Loucy (cell line): ENCODE measurements around the gene LKAAEAR1.

ENCODE experiments used
- EZH2phosphoT487 ChIP-seq: fragments of 200-600 bp; IDR thresholded peaks from 2 replicates; pipeline ENCODE4 v1.6.1; 2018; ENCODE audit warnings: antibody characterized with exemption, mild to moderate bottlenecking, moderate library complexity, borderline replicate concordance
- TF ChIP-seq, protein P1 (sequence below): fragments of 200-600 bp; sonication (generic); conservative IDR thresholded peaks from 2 replicates; pipeline ENCODE4 v1.5.1; 2014; ENCODE audit warnings: mild to moderate bottlenecking, antibody characterized with exemption, low read length

DNA sequence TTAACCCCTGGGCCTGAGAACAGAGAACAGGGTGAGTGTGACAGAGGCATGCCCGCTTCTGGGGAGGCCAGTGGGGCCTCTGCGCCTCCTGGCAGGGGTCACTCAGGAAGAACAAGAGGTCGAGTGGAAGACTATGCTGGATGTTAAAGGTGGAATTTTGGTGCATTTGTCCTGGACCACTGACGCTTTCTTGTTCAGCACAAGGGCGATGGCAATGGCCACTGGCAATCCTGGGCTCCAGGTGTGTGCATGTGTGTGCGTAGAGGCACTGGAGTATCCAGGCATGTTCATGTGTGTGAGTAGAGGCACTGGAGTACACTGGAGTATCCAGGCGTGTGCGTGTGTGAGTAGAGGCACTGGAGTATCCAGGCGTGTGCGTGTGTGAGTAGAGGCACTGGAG lies 46.7 kb upstream of the LKAAEAR1 start:
- TF ChIP-seq, protein P1, sequence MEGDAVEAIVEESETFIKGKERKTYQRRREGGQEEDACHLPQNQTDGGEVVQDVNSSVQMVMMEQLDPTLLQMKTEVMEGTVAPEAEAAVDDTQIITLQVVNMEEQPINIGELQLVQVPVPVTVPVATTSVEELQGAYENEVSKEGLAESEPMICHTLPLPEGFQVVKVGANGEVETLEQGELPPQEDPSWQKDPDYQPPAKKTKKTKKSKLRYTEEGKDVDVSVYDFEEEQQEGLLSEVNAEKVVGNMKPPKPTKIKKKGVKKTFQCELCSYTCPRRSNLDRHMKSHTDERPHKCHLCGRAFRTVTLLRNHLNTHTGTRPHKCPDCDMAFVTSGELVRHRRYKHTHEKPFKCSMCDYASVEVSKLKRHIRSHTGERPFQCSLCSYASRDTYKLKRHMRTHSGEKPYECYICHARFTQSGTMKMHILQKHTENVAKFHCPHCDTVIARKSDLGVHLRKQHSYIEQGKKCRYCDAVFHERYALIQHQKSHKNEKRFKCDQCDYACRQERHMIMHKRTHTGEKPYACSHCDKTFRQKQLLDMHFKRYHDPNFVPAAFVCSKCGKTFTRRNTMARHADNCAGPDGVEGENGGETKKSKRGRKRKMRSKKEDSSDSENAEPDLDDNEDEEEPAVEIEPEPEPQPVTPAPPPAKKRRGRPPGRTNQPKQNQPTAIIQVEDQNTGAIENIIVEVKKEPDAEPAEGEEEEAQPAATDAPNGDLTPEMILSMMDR: no peak
- TF ChIP-seq EZH2phosphoT487: no peak
